ENCODE results near the gene ERGIC1.

The ERGIC1 gene

DNA sequence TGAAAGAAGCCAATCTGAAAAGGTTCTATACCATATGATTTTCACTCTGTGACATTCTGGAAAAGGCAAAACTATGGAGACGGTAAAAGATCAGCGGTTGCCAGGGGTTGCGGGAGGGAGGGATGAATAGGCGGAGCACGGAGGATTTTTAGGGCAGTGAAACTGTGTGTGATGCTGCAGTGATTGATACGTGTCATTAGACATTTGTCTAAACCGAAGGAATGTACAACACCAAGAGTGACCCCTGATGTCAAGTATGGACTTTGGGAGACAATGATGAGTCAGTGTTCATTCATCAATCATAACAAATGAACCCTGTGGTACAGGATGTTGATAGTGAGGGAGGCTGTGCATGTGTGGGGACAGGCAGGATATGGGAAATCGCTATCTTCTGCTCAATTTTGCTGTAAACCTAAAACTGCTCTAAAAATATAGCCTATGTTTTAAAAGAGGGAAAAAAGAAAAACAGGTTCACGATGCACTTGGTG, 34.4 kb downstream of the ERGIC1 start:
- no peak for TF ChIP-seq Cebpa-rat (IDR thresholded peaks at IDR 0.05)
- Histone ChIP-seq H3K36me3 (peaks cover 39% of the 10 kb centered on the region), H3K9me3 (no peaks in the 10 kb centered on the region), H3K4me1 (peaks cover 99% of the 10 kb centered on the region), H3K27ac (peak overlapping the region; percentile 89), H4K20me1 (peaks cover 100% of the 10 kb centered on the region), H3K4me2 (peak overlapping the region; percentile 88), H3K27me3 (no peaks in the 10 kb centered on the region), H3K9ac (peak overlapping the region; percentile 78), H3K4me3 (peak overlapping the region; percentile 24)

DNA sequence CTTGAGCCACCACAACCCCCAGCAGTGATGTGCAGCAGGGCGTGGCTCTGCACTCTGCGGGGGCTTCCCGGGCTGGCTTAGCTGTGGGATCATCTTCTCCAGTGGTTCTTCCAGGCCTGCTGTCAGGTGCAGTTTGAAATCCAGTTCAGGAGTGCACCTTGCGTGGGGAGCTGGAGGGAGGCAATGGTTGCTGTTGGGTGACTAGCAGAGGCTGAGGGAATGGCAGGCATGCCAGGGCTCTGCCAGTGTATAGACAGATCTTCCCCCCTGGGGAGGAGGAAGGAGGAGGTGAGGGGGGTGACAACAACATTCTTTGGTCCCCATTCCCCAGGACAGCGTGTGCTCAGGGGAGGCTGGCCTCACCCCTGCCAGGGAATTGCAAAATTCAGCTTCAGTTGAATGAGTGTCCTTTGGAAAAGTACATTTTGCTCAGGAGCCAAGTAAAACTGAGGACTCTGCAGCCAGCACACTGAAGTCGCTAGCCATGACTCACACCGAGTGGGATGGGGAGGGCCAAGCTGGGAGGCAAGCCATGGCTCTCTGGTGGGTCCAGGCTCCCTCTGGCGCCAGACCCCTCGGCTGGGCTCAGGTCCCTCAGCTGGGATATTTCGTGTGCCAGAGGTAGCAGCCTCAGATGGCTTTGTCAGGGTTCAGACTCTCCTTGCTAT, 35.0 kb downstream of the ERGIC1 start:
- peak overlapping the region; percentile 78 for H3K9ac ChIP-seq
- H3K4me2 ChIP-seq: peak overlapping the region; percentile 88
- H4K20me1 ChIP-seq: peaks cover 100% of the 10 kb centered on the region
- no peaks in the 10 kb centered on the region for H3K9me3 ChIP-seq
- no peak for TF ChIP-seq Cebpa-rat (IDR thresholded peaks at IDR 0.05)
- peak overlapping the region; percentile 89 for H3K27ac ChIP-seq
- H3K36me3 ChIP-seq: peaks cover 35% of the 10 kb centered on the region
- H3K4me1 ChIP-seq: peaks cover 100% of the 10 kb centered on the region
- H3K4me3 ChIP-seq: peak overlapping the region; percentile 24
- no peaks in the 10 kb centered on the region for H3K27me3 ChIP-seq

DNA sequence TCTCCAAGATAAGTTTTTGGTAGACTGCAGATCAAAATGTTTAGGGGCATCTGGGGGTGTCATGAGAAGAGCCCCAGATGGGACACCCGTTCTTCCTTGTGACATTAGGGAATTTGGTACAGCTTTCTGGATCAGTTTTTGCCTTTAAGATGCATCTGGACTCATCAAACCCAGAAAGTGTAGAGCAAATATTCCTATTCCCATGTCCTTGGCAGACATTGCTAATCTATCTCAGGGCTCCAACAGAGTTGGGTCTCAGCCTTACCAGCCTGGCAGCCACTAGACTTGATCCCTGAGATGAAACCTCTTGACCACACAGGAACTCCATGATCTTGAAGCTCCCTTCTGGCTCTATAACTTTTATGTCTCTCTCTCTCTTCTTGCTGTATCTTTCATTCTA, 35.6 kb downstream of the ERGIC1 start:
- Histone ChIP-seq H3K27me3 (no peaks in the 10 kb centered on the region), H4K20me1 (peaks cover 100% of the 10 kb centered on the region), H3K36me3 (peaks cover 35% of the 10 kb centered on the region), H3K9ac (peak overlapping the region; percentile 78), H3K4me3 (peak overlapping the region; percentile 38; the same call in 1 of the 2 replicates), H3K27ac (peak overlapping the region; percentile 89), H3K4me1 (peaks cover 100% of the 10 kb centered on the region), H3K4me2 (peak overlapping the region; percentile 88), H3K9me3 (no peaks in the 10 kb centered on the region)
- TF ChIP-seq Cebpa-rat (IDR thresholded peaks at IDR 0.05): no peak

- H3K36me3 ChIP-seq: peaks cover 34% of the 10 kb centered on the region
- peak overlapping the region; percentile 78 for H3K9ac ChIP-seq
- no peak for TF ChIP-seq Cebpa-rat (IDR thresholded peaks at IDR 0.05)
- H4K20me1 ChIP-seq: peaks cover 100% of the 10 kb centered on the region
- no peaks in the 10 kb centered on the region for H3K27me3 ChIP-seq
- H3K4me1 ChIP-seq: peaks cover 100% of the 10 kb centered on the region
- H3K4me2 ChIP-seq: peak overlapping the region; percentile 88
- H3K27ac ChIP-seq: peak overlapping the region; percentile 89
- H3K9me3 ChIP-seq: no peaks in the 10 kb centered on the region
- peak overlapping the region; percentile 38 for H3K4me3 ChIP-seq
Measured at GRCh38 chr5:172870291-172870714, 36.3 kb downstream of the ERGIC1 start.

DNA sequence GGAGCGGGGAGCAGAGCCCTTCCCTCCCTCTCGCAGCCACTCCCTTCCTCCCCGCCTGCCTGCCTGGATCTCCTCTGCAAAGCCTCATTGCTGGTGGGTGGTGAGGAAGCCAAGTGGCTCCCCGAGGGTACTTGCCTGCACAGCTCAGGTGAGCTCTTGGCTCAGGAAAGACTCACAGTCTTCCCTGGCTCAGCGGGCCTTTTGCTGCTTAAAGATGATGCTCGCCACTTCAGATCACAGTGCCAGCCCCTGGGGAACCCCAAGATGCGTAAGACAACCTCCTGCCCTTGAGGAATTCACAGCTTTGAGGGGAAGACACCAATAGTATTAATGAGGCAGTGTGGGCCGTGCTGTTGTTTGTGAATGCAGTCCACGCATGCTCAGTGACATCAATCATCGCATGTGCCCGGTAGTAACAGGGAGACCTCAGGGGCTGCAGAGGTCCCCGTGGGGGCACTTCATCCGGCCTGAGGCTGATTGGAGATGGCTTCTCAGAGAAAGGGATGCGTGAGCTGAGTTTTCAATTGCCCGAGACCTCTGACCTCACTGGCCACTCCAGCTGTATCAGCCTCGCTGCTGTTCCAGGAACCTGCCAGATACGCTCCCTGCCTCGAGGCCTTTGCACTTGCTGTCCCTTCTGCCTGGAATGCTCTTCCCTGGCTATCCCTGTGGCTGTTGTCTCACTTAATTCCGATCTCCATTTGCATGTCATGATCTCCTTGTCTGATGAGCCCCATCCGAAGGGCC, 36.8 kb downstream of the ERGIC1 start:
- H3K9me3 ChIP-seq: no peaks in the 10 kb centered on the region
- H3K27ac ChIP-seq: peak overlapping the region; percentile 89
- H3K27me3 ChIP-seq: no peaks in the 10 kb centered on the region
- peak overlapping the region; percentile 38 for H3K4me3 ChIP-seq
- H3K9ac ChIP-seq: peak overlapping the region; percentile 78
- TF ChIP-seq Cebpa-rat (IDR thresholded peaks at IDR 0.05): no peak
- peaks cover 100% of the 10 kb centered on the region for H3K4me1 ChIP-seq
- peaks cover 30% of the 10 kb centered on the region for H3K36me3 ChIP-seq
- H3K4me2 ChIP-seq: peak overlapping the region; percentile 88
- peaks cover 100% of the 10 kb centered on the region for H4K20me1 ChIP-seq

DNA sequence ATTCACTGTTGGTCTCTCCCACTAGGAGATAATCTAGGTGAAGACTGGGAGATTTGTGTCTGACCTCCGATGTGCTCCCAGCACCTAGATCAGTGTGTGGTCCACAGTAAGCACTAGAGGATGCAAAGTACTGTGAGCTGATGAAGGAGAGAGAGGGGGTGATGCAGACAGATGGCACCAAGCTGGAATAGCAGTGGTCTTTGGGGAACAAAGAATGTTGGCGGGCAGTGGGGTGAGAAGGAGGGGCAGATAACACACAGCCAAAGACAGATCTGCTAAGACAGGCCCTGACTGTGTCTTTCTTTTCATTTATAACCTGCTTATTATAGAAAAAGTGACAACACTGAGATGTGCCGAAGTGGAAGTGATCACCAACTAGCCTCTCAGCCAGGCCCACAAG, 37.5 kb downstream of the ERGIC1 start:
- Histone ChIP-seq H3K27me3 (no peaks in the 10 kb centered on the region), H3K4me2 (peak overlapping the region; percentile 88), H3K4me1 (peaks cover 100% of the 10 kb centered on the region), H3K9me3 (no peaks in the 10 kb centered on the region), H3K9ac (peak overlapping the region; percentile 78), H3K4me3 (peak overlapping the region; percentile 38), H3K27ac (peak overlapping the region; percentile 89), H3K36me3 (peaks cover 26% of the 10 kb centered on the region), H4K20me1 (peaks cover 100% of the 10 kb centered on the region)
- no peak for TF ChIP-seq Cebpa-rat (IDR thresholded peaks at IDR 0.05)

DNA sequence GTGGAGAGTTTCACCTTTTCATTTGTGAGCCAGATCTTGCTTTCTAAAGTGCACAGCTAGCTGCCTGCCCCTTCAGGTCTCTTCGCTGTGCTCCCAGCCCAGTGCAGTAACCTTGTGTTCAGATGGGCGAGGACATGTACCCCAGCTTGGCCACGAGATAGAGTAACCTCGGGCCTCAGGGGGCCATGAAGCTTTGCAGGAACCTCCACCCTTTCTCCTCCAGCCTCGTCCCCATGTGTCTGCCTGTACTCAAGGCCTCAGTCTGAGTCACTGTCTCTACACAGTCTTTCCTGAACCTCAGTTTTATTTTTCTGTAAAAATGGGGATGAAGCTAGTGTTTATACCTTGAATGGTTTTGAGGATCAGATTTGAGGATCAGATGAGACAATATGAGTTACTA, 37.9 kb downstream of the ERGIC1 start:
- peak overlapping the region; percentile 89 for H3K27ac ChIP-seq
- peaks cover 100% of the 10 kb centered on the region for H4K20me1 ChIP-seq
- H3K27me3 ChIP-seq: no peaks in the 10 kb centered on the region
- H3K4me2 ChIP-seq: peak overlapping the region; percentile 88
- H3K36me3 ChIP-seq: peaks cover 24% of the 10 kb centered on the region
- peaks cover 100% of the 10 kb centered on the region for H3K4me1 ChIP-seq
- TF ChIP-seq Cebpa-rat (IDR thresholded peaks at IDR 0.05): no peak
- H3K9ac ChIP-seq: peak overlapping the region; percentile 78
- H3K9me3 ChIP-seq: no peaks in the 10 kb centered on the region
- H3K4me3 ChIP-seq: peak overlapping the region; percentile 38

DNA sequence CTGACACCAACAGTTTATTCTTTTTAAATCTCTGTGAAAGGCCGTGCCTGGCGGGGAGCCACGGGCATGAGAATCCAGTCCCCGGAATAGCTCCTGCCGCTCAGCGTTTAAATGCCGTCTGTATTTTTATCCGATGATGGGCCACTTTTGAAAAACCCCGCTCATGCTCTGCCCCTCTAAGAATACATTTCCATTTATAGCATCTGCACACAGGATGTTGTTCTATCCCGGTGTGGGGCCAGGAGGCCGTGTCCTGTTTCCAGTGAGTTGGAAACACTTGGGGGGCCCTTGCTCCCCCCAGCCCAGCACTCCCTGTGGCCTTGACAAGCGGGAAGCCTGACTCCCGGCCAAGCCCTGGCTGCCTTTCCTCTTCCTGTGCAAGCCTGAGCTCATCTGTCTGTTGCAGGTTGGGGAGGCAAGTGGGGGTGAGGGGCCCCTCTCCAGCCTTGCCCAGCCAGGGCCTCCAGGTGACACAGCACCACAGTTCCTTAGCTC, 39.0 kb downstream of the ERGIC1 start:
- no peaks in the 10 kb centered on the region for H3K27me3 ChIP-seq
- H4K20me1 ChIP-seq: peaks cover 100% of the 10 kb centered on the region
- peaks cover 20% of the 10 kb centered on the region for H3K36me3 ChIP-seq
- H3K4me2 ChIP-seq: peak overlapping the region; percentile 88
- peak overlapping the region; percentile 89 for H3K27ac ChIP-seq
- H3K4me3 ChIP-seq: peak overlapping the region; percentile 38
- H3K4me1 ChIP-seq: peaks cover 100% of the 10 kb centered on the region
- peak overlapping the region; percentile 78 for H3K9ac ChIP-seq
- no peak for TF ChIP-seq Cebpa-rat (IDR thresholded peaks at IDR 0.05)
- H3K9me3 ChIP-seq: no peaks in the 10 kb centered on the region

DNA sequence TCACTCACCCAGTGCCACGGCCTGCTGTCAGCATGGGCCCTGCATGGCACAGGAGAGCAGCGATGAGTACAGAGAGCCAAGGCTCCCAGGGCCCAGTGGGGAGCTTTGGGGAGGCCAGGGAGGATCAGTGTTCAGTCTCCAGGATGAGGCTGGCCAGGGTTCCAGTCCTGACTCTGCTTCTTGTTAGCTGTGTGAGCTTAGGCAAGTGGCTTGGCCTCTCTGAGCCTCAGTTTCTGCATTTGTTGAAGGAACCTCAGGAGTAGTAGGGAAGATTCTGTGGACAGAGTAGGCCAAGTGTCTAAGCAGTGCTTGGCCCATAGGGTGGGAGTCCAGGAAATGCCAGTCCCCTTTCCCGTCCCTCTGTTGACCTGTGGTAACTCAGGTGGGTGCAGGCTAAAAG, 39.5 kb downstream of the ERGIC1 start:
- H3K4me1 ChIP-seq: peaks cover 99% of the 10 kb centered on the region
- no peaks in the 10 kb centered on the region for H3K27me3 ChIP-seq
- H3K27ac ChIP-seq: peak overlapping the region; percentile 89
- H3K9me3 ChIP-seq: no peaks in the 10 kb centered on the region
- peak overlapping the region; percentile 88 for H3K4me2 ChIP-seq
- H4K20me1 ChIP-seq: peaks cover 100% of the 10 kb centered on the region
- H3K4me3 ChIP-seq: peak overlapping the region; percentile 38
- TF ChIP-seq Cebpa-rat (IDR thresholded peaks at IDR 0.05): no peak
- peaks cover 23% of the 10 kb centered on the region for H3K36me3 ChIP-seq
- peak overlapping the region; percentile 78 for H3K9ac ChIP-seq
